ENCODE results near the gene LY6G5B. TPM values are rescaled to one million over a fixed set of nuclear protein-coding genes. Genes with fewer than 3 reads are reported as not detected.

LY6G5B gene
- total RNA-seq, 4 donors from 2014 or later: 2.4 to 21.3 (median 10.3) TPM

DNA sequence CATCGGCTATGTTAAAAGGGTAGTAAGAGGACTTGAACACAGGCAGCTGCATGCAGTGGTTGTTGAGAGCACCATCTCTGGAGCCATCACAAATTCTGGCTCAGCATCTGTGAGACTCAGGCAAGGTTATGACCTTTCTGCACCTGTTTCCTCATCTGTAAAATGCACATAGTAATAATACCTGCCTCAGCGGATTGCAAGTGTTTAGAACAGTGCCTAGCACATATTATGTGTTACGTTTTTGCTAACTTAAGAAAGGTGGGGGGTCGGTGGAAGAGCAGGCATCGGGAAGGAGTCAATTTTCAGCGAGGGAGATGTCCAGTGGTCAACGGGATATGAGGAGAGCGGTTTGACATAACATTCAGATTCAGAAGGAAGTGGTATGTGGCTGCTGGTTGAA, 8.2 kb downstream of the LY6G5B start:
- intact Hi-C loops (cut with DNase I; ENCODE audit: low total_unique reads) (no loop called here), in situ Hi-C loops (cut with MboI; ENCODE audit: low pct_ligation_motif_present in 1 of 4, low pct_unique_long_range_greater_than_20kb in 1 of 4, low sequenced_read_pairs in 3 of 4) (loop anchor here in 1 of 4 donors (10.0 kb wide), 1 partner anchor 277 kb away; the partner anchor contains the start of genes NELFE and SKIC2)
- no peak for DNase-seq
- 64 to 75% methylated on average over 6 to 8 of the region's 8 CpGs for WGBS, 2 donors (ENCODE audit: low coverage in 1 of 2)
- Histone ChIP-seq H3K9me3 (no peaks in the 10 kb centered on the region), H3K4me3 (no peak overlapping the region), H3K36me3 (no peaks in the 10 kb centered on the region), H3K27ac (no peak overlapping the region), H3K4me1 (peaks cover 5 to 22% (median 11%) of the 10 kb centered on the region in 4 donors), H3K27me3 (no peaks in the 10 kb centered on the region)
- no peak for TF ChIP-seq POLR2AphosphoS5 (IDR thresholded peaks at IDR 0.05)
- no peak for TF ChIP-seq EP300 (IDR thresholded peaks at IDR 0.05; ENCODE audit: low read depth)
- TF ChIP-seq POLR2A (IDR thresholded peaks at IDR 0.05): no peak
- TF ChIP-seq, protein P1, sequence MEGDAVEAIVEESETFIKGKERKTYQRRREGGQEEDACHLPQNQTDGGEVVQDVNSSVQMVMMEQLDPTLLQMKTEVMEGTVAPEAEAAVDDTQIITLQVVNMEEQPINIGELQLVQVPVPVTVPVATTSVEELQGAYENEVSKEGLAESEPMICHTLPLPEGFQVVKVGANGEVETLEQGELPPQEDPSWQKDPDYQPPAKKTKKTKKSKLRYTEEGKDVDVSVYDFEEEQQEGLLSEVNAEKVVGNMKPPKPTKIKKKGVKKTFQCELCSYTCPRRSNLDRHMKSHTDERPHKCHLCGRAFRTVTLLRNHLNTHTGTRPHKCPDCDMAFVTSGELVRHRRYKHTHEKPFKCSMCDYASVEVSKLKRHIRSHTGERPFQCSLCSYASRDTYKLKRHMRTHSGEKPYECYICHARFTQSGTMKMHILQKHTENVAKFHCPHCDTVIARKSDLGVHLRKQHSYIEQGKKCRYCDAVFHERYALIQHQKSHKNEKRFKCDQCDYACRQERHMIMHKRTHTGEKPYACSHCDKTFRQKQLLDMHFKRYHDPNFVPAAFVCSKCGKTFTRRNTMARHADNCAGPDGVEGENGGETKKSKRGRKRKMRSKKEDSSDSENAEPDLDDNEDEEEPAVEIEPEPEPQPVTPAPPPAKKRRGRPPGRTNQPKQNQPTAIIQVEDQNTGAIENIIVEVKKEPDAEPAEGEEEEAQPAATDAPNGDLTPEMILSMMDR (IDR thresholded peaks at IDR 0.05): no peak

DNA sequence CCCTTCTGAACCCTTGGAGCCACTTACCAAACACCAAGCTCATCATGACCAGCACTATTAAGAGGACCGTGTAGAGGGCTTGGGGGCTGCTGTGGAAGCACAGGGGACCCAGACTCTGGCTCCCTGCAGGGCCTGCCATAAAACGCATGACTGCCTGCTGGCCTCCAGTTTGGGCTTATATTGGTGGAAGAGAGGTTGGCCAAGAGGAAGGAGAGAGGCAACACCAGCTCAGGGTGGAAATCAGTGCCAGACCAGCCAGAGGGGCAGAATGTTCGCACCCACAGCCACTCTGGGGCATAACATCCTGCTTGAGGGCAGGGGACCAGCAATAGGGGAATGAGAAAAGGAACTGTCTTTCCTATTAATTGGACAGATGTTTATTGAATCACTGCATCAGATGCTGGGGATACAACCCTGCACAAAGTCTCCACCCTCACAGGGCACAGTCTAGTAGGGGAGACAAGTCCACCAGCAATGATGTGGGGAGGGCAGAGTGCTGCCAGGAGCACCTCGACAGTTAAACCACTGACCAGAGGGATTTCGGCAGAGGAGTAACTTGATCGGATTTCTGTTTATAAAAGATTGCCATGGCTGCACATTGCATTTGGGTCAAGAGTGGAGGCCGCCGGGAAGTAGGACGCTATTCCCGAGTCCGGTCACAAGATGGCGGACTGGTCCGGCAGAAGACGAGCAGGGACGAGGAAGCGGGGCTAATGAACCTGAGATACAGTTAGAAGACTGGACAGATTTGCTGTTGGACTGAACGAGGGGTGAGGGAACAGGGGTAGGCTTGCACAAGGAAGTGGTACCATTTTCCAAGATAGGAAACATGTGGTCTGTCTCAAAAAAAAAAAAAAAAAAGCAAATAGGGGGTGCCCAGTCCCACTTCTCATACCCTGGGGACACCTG, 10.7 kb downstream of the LY6G5B start, which contains the start of gene LY6G5C:
Gene LY6G5C, minus strand, starts transcription at position 842 of the 909 bp plus-strand sequence. Its CDS starts 694 bp downstream, at position 148.
- WGBS, 2 donors (ENCODE audit: low coverage in 1 of 2): 0 to 12% methylated on average over 12 to 16 of the region's 17 CpGs
- TF ChIP-seq EP300 (IDR thresholded peaks at IDR 0.05; ENCODE audit: low read depth) (no peak), POLR2AphosphoS5 (IDR thresholded peaks at IDR 0.05) (peak in 2 of 3 donors; percentile 23 to 57)
- TF ChIP-seq, protein P1 (IDR thresholded peaks at IDR 0.05): peak; percentile 52 to 78 (median 69)
- no peaks in the 10 kb centered on the region for H3K9me3 ChIP-seq
- peak; percentile 89 for DNase-seq
- H3K4me1 ChIP-seq: peaks cover 5 to 26% (median 11%) of the 10 kb centered on the region in 4 donors
- H3K4me3 ChIP-seq: peak within 1 kb of the TSS; percentile 42 to 63 (median 43)
- H3K27ac ChIP-seq: peak within 1 kb of the TSS; percentile 70 to 85 (median 78)
- intact Hi-C loops (cut with DNase I; ENCODE audit: low total_unique reads): loop anchor here (10.0 kb wide), 1 partner anchor 154 kb away; no protein-coding TSS in a partner anchor
- no peaks in the 10 kb centered on the region for H3K36me3 ChIP-seq
- no peaks in the 10 kb centered on the region for H3K27me3 ChIP-seq
- in situ Hi-C loops (cut with MboI; ENCODE audit: low pct_ligation_motif_present in 1 of 4, low pct_unique_long_range_greater_than_20kb in 1 of 4, low sequenced_read_pairs in 3 of 4): loop anchor here in 1 of 4 donors (10.0 kb wide), 1 partner anchor 84 kb away; the partner anchor contains the start of gene SAPCD1

DNA sequence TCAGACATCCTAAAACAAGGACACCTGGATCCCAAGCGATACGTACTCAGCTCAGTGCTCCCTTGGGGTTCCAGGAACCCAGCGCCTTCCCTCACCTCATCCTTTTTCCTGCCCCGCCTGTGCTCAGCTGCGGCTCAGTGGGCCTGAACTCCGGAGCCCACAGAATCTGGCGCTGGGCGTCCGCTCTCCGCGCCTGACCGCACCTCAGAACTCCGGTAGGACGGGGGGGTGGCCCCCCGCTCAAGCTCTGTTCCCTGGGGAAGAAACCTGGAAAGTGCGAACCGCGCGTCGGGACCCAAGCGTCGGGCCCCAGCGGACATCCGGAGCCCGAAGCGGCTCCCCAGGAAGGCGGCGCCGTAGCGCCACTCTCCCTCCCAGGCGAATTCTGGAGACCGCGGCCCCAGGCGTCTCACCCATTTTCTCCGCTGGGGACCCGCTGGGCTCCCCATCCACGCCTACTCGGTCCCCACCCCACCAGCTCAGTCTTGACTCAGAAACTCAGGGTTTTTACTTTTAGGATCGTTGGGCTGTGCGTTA, 11.4 kb downstream of the LY6G5B start:
- 2% methylated on average over 21 of the region's 40 CpGs; no CpG with 5 or more reads in 1 of the 2 donors for WGBS, 2 donors (ENCODE audit: low coverage in 1 of 2)
- H3K27me3 ChIP-seq: no peaks in the 10 kb centered on the region
- H3K9me3 ChIP-seq: no peaks in the 10 kb centered on the region
- H3K4me3 ChIP-seq: peak overlapping the region; percentile 42 to 63 (median 43)
- H3K27ac ChIP-seq: peak overlapping the region; percentile 70 to 85 (median 78)
- DNase-seq: peak; percentile 61
- peaks cover 5 to 26% (median 11%) of the 10 kb centered on the region in 4 donors for H3K4me1 ChIP-seq
- intact Hi-C loops (cut with DNase I; ENCODE audit: low total_unique reads) (loop anchor here (10.0 kb wide), 1 partner anchor 154 kb away; no protein-coding TSS in a partner anchor), in situ Hi-C loops (cut with MboI; ENCODE audit: low pct_ligation_motif_present in 1 of 4, low pct_unique_long_range_greater_than_20kb in 1 of 4, low sequenced_read_pairs in 3 of 4) (loop anchor here in 1 of 4 donors (10.0 kb wide), 1 partner anchor 84 kb away; the partner anchor contains the start of gene SAPCD1)
- TF ChIP-seq POLR2A (IDR thresholded peaks at IDR 0.05) (peak; percentile 31), POLR2AphosphoS5 (IDR thresholded peaks at IDR 0.05) (peak in 1 of 3 donors; percentile 5), EP300 (IDR thresholded peaks at IDR 0.05; ENCODE audit: low read depth) (no peak)
- TF ChIP-seq, protein P1 (IDR thresholded peaks at IDR 0.05): peak in 1 of 5 experiments; percentile 19
- peaks cover 0 to under 1% (median 0%) of the 10 kb centered on the region in 4 donors for H3K36me3 ChIP-seq
